ENCODE results near the gene ZNF784.

The ZNF784 gene

GRCh38 chr19:55669418-55670279 lies 45.3 kb upstream of the ZNF784 start:
- DNase-seq (ENCODE audit: low spot score) = no peak
- in situ Hi-C loops (cut with MboI; ENCODE audit: low sequenced_read_pairs, unreplicated experiment) = no loop called here
- TF ChIP-seq, protein P1, sequence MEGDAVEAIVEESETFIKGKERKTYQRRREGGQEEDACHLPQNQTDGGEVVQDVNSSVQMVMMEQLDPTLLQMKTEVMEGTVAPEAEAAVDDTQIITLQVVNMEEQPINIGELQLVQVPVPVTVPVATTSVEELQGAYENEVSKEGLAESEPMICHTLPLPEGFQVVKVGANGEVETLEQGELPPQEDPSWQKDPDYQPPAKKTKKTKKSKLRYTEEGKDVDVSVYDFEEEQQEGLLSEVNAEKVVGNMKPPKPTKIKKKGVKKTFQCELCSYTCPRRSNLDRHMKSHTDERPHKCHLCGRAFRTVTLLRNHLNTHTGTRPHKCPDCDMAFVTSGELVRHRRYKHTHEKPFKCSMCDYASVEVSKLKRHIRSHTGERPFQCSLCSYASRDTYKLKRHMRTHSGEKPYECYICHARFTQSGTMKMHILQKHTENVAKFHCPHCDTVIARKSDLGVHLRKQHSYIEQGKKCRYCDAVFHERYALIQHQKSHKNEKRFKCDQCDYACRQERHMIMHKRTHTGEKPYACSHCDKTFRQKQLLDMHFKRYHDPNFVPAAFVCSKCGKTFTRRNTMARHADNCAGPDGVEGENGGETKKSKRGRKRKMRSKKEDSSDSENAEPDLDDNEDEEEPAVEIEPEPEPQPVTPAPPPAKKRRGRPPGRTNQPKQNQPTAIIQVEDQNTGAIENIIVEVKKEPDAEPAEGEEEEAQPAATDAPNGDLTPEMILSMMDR (IDR thresholded peaks at IDR 0.05; ENCODE audit: borderline replicate concordance, control extremely low read depth, extremely low read depth, insufficient read depth, missing control alignments) = no peak

DNA sequence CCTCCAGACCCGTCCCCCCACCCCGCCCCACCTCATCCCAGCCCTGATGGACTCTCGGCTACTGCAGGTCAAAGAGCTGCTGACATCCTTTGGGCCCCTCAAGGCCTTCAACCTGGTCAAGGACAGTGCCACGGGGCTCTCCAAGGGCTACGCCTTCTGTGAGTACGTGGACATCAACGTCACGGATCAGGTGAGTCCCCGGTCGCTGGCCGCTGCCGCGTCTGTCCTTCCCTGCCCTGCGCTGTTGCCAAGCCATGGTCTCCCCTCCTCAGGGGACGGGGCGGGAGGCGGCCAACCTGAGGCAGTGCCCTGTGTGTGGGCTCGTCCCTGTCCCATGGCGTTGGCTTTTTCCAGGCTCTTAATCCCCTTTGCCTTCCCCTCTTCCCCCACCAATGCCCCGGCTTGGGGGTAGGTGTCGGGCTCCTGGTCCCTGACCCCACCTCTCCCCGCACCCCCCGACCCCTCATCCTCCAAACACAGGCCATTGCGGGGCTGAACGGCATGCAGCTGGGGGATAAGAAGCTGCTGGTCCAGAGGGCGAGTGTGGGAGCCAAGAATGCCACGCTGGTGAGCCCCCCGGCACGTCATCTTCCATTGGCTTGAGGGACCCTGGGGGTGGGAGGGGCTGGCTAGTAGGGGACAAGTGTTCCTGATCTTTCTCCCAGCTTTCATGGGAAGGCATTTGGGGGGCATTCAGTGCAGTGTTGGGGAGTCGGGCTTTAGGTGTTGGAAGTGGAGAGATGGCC lies 44.4 kb upstream of the ZNF784 start:
- DNase-seq (ENCODE audit: low spot score) = no peak
- TF ChIP-seq, protein P1 (IDR thresholded peaks at IDR 0.05; ENCODE audit: borderline replicate concordance, control extremely low read depth, extremely low read depth, insufficient read depth, missing control alignments) = no peak
- in situ Hi-C loops (cut with MboI; ENCODE audit: low sequenced_read_pairs, unreplicated experiment) = no loop called here

DNA sequence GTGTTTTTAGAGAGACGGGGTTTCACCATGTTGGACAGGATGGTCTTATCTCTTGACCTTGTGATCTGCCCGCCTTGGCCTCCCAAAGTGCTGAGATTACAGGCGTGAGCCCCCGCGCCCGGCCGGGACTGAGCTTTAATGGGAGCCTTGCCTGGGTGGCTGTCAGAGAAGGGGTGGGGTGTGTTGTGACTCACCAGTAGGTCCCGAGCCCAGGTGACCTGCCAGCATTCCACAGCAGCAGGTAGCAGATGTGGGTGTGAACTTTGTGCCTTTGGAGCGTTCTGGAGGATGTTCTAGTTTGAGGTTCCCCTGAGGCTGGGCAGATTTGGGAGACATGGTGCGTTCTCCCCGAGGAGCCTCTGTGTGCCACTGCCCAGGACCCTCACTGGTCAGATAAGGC lies 43.6 kb upstream of the ZNF784 start:
- DNase-seq (ENCODE audit: low spot score) = no peak
- TF ChIP-seq, protein P1 (IDR thresholded peaks at IDR 0.05; ENCODE audit: borderline replicate concordance, control extremely low read depth, extremely low read depth, insufficient read depth, missing control alignments) = no peak
- in situ Hi-C loops (cut with MboI; ENCODE audit: low sequenced_read_pairs, unreplicated experiment) = no loop called here

- DNase-seq (ENCODE audit: low spot score) = no peak
- TF ChIP-seq, protein P1 (IDR thresholded peaks at IDR 0.05; ENCODE audit: borderline replicate concordance, control extremely low read depth, extremely low read depth, insufficient read depth, missing control alignments) = no peak
- in situ Hi-C loops (cut with MboI; ENCODE audit: low sequenced_read_pairs, unreplicated experiment) = no loop called here
These were observed 43.1 kb upstream of the ZNF784 start for GRCh38 chr19:55667511-55667910.

GRCh38 chr19:55667006-55667381 lies 42.6 kb upstream of the ZNF784 start:
- in situ Hi-C loops (cut with MboI; ENCODE audit: low sequenced_read_pairs, unreplicated experiment) = no loop called here
- TF ChIP-seq, protein P1 (IDR thresholded peaks at IDR 0.05; ENCODE audit: borderline replicate concordance, control extremely low read depth, extremely low read depth, insufficient read depth, missing control alignments) = no peak

GRCh38 chr19:55666343-55667005 lies 42.1 kb upstream of the ZNF784 start:
- in situ Hi-C loops (cut with MboI; ENCODE audit: low sequenced_read_pairs, unreplicated experiment) = no loop called here
- DNase-seq (ENCODE audit: low spot score) = no peak
- TF ChIP-seq, protein P1 (IDR thresholded peaks at IDR 0.05; ENCODE audit: borderline replicate concordance, control extremely low read depth, extremely low read depth, insufficient read depth, missing control alignments) = no peak

More at GRCh38 chr19:55667006-55667381, 42.6 kb upstream of the ZNF784 start:
- no peak for DNase-seq (ENCODE audit: low spot score)
